Neural cell (in vitro differentiated cells): ENCODE data around the gene FUS. TPM values are rescaled to one million over a fixed set of nuclear protein-coding genes. Genes with fewer than 3 reads are reported as not detected.
"Not testable (repeated sequence)": the region's sequence is repeated elsewhere in the genome, so short reads cannot be mapped to it uniquely, and the experiment has no call there.

ENCODE experiments used
- H2AFZ ChIP-seq: fragments of 200-600, 300-800 bp; sonication (generic), shearing (Covaris generic); 2 replicates; pipeline ENCODE4 v1.6.0; 2014; ENCODE audit warnings: low read depth, mild to moderate bottlenecking, antibody characterized with exemption, low read length, moderate library complexity
- H3F3A ChIP-seq: fragments of 200-600 bp; shearing (Covaris generic); 2 replicates; pipeline ENCODE4 v1.6.1; 2016; ENCODE audit warnings: mild to moderate bottlenecking, moderate library complexity, mixed read lengths, antibody characterized with exemption, low read length; ENCODE audit not compliant: insufficient read depth, poor library complexity, severe bottlenecking
- H3K27ac ChIP-seq: fragments of 200-600, 300-800 bp; sonication (generic), shearing (Covaris generic); 2 replicates; pipeline ENCODE4 v1.5.1; 2014; ENCODE audit warnings: mild to moderate bottlenecking, low read length, moderate library complexity
- H3K27me3 ChIP-seq: fragments of 300-800, 200-600 bp; sonication (generic), shearing (Covaris generic); 2 replicates; pipeline ENCODE4 v1.6.0; 2014; ENCODE audit warnings: mild to moderate bottlenecking, low read depth, low read length, moderate library complexity; ENCODE audit not compliant: insufficient read depth
- H3K36me3 ChIP-seq: fragments of 300-800, 200-600 bp; sonication (generic), shearing (Covaris generic); 2 replicates; pipeline ENCODE4 v1.5.1; 2014; ENCODE audit warnings: mild to moderate bottlenecking, antibody characterized with exemption, low read length, moderate library complexity; ENCODE audit not compliant: insufficient read depth
- H3K4me2 ChIP-seq: fragments of 300-800, 200-600 bp; sonication (generic), shearing (Covaris generic); 2 replicates; pipeline ENCODE4 v1.6.0; 2014; ENCODE audit warnings: mild to moderate bottlenecking, low read length
- H3K4me3 ChIP-seq: fragments of 300-800, 200-600 bp; sonication (generic), shearing (Covaris generic); 2 replicates; pipeline ENCODE4 v1.5.1; 2014; ENCODE audit warnings: mild to moderate bottlenecking, low read length, moderate library complexity
- H3K79me2 ChIP-seq: fragments of 200-600 bp; shearing (Covaris generic); replicated peaks from 2 replicates; pipeline ENCODE4 v1.6.0; 2014; ENCODE audit warnings: mild to moderate bottlenecking, low read length, moderate library complexity; ENCODE audit not compliant: insufficient read depth
- H3K9ac ChIP-seq: fragments of 300-800, 200-600 bp; sonication (generic), shearing (Covaris generic); 2 replicates; pipeline ENCODE4 v1.6.1; 2016; ENCODE audit warnings: mild to moderate bottlenecking, low read length, mixed read lengths
- H3K9me2 ChIP-seq: fragments of 200-600 bp; shearing (Covaris generic); 2 replicates; pipeline ENCODE4 v1.6.1; 2016; ENCODE audit warnings: mild to moderate bottlenecking, low read length, mixed read lengths; ENCODE audit not compliant: insufficient read depth
- H3K9me3 ChIP-seq: fragments of 200-600, 300-800 bp; sonication (generic), shearing (Covaris generic); 2 replicates; pipeline ENCODE4 v1.6.1; 2016; ENCODE audit warnings: mild to moderate bottlenecking, mixed run types, low read length, moderate library complexity, mixed read lengths
- H4K20me1 ChIP-seq: fragments of 200-600 bp; shearing (Covaris generic); 2 replicates; pipeline ENCODE4 v1.6.1; 2016; ENCODE audit warnings: mild to moderate bottlenecking, mixed run types; ENCODE audit not compliant: insufficient read depth
- EP300 ChIP-seq: fragments of 450-650 bp; conservative IDR thresholded peaks from 2 replicates; pipeline ENCODE4 v1.6.1; 2014; ENCODE audit warnings: antibody characterized with exemption, mild to moderate bottlenecking, moderate library complexity; ENCODE audit not compliant: poor library complexity, severe bottlenecking
- EZH2 ChIP-seq: fragments of 200-600, 300-800 bp; shearing (Covaris generic), sonication (generic); IDR thresholded peaks from 2 replicates; pipeline ENCODE4 v1.6.1; 2014; ENCODE audit warnings: antibody characterized with exemption, low read length, borderline replicate concordance, mild to moderate bottlenecking; ENCODE audit not compliant: insufficient read depth, poor library complexity, severe bottlenecking
- MXI1 ChIP-seq: fragments of 450-650 bp; conservative IDR thresholded peaks from 2 replicates; pipeline ENCODE4 v1.6.1; 2014; ENCODE audit warnings: antibody characterized with exemption, mild to moderate bottlenecking; ENCODE audit not compliant: poor library complexity, severe bottlenecking
- POLR2AphosphoS5 ChIP-seq: IDR thresholded peaks from 2 replicates; pipeline ENCODE4 v1.6.1; 2012
- RAD21 ChIP-seq: fragments of 450-650 bp; conservative IDR thresholded peaks from 2 replicates; pipeline ENCODE4 v1.6.1; 2014; ENCODE audit warnings: antibody characterized with exemption, mild to moderate bottlenecking, moderate library complexity
- REST ChIP-seq: IDR thresholded peaks from 2 replicates; pipeline ENCODE4 v1.6.1; 2012; ENCODE audit warnings: borderline replicate concordance
- SMC3 ChIP-seq: fragments of 450-650 bp; conservative IDR thresholded peaks from 2 replicates; pipeline ENCODE4 v1.6.1; 2014; ENCODE audit warnings: antibody characterized with exemption, mild to moderate bottlenecking, moderate library complexity; ENCODE audit not compliant: poor library complexity
- TAF1 ChIP-seq: IDR thresholded peaks from 2 replicates; pipeline ENCODE4 v1.6.1; 2012; ENCODE audit warnings: low read depth
- polyA plus RNA-seq: library from polyadenylated mRNA; depleted of rRNA; stranded (reverse); fragments of >200 nt; gene quantifications from 2 replicates; pipeline ENCODE4 v1.2.3, GENCODE V29; 2014
- TF ChIP-seq, protein P1 (sequence below): fragments of 450-650 bp; IDR thresholded peaks from 2 replicates; pipeline ENCODE4 v1.5.1; 2014; ENCODE audit warnings: antibody characterized with exemption, mild to moderate bottlenecking, moderate library complexity; ENCODE audit not compliant: poor library complexity, severe bottlenecking

FUS gene
- polyA plus RNA-seq, 1 donor from 2014 or later: 54.3 TPM

DNA sequence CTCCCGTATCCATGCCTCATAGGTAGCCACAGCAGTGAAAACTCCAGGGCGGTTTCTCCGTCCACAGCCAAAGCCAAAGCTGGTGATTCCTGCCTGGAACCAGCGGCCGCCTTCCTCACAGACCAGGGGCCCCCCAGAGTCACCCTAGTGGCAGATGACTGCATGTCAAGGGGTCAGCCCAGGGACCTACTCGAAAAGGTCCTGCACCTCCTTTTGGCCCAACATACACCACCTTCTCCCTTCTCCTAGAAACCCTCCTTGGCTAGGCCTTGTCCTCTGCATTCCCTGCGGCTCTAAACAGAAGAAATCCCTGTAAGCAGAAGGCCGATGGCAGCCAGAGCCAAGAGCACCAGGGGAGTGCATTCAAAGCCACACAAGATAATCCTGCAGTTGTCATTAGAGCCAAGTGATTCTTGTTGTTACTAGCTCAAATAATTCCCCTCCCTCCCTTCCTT, 36.2 kb upstream of the FUS start:
- H3K4me3 ChIP-seq: no peak overlapping the region
- no peak overlapping the region for H3K27ac ChIP-seq
- H3K79me2 ChIP-seq: no peaks in the 10 kb centered on the region
- H3K27me3 ChIP-seq: no peaks in the 10 kb centered on the region
- H3K9me3 ChIP-seq: no peaks in the 10 kb centered on the region
- no peak overlapping the region for H3K9ac ChIP-seq
- H4K20me1 ChIP-seq: no peaks in the 10 kb centered on the region
- no peak for TF ChIP-seq SMC3
- H3K4me2 ChIP-seq: no peak overlapping the region
- no peaks in the 10 kb centered on the region for H3K9me2 ChIP-seq
- no peak overlapping the region for H2AFZ ChIP-seq
- H3K36me3 ChIP-seq: no peaks in the 10 kb centered on the region
- no peaks in the 10 kb centered on the region for H3F3A ChIP-seq

GRCh38 chr16:31144418-31144817, 35.5 kb upstream of the FUS start:
- H3K9ac ChIP-seq, H3K4me2 ChIP-seq, H3K9me3 ChIP-seq, H3K4me3 ChIP-seq, H3K36me3 ChIP-seq, H2AFZ ChIP-seq, H4K20me1 ChIP-seq, H3K27ac ChIP-seq, H3K9me2 ChIP-seq, H3K79me2 ChIP-seq, H3F3A ChIP-seq, H3K27me3 ChIP-seq: not testable (repeated sequence)

- H3F3A ChIP-seq: no peaks in the 10 kb centered on the region
- TF ChIP-seq SMC3 (no peak), TAF1 (no peak), POLR2AphosphoS5 (no peak), MXI1 (no peak), RAD21 (no peak), REST (no peak), EP300 (no peak), EZH2 (no peak)
- TF ChIP-seq, protein P1, sequence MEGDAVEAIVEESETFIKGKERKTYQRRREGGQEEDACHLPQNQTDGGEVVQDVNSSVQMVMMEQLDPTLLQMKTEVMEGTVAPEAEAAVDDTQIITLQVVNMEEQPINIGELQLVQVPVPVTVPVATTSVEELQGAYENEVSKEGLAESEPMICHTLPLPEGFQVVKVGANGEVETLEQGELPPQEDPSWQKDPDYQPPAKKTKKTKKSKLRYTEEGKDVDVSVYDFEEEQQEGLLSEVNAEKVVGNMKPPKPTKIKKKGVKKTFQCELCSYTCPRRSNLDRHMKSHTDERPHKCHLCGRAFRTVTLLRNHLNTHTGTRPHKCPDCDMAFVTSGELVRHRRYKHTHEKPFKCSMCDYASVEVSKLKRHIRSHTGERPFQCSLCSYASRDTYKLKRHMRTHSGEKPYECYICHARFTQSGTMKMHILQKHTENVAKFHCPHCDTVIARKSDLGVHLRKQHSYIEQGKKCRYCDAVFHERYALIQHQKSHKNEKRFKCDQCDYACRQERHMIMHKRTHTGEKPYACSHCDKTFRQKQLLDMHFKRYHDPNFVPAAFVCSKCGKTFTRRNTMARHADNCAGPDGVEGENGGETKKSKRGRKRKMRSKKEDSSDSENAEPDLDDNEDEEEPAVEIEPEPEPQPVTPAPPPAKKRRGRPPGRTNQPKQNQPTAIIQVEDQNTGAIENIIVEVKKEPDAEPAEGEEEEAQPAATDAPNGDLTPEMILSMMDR: no peak
- no peak overlapping the region for H2AFZ ChIP-seq
- no peaks in the 10 kb centered on the region for H3K79me2 ChIP-seq
- H3K9me3 ChIP-seq: no peaks in the 10 kb centered on the region
- H3K36me3 ChIP-seq: no peaks in the 10 kb centered on the region
- H3K27ac ChIP-seq: no peak overlapping the region
- H4K20me1 ChIP-seq: no peaks in the 10 kb centered on the region
- no peaks in the 10 kb centered on the region for H3K27me3 ChIP-seq
- H3K9me2 ChIP-seq: no peaks in the 10 kb centered on the region
- H3K9ac ChIP-seq: no peak overlapping the region
- H3K4me3 ChIP-seq: no peak overlapping the region
- H3K4me2 ChIP-seq: no peak overlapping the region
These were observed 34.4 kb upstream of the FUS start for GRCh38 chr16:31145398-31145990.
